Activated CD4-positive, alpha-beta T cell treated with anti-CD3 and anti-CD28 coated beads, Interleukin-2, Interleukin-4, amounts not matched to agents 100 ng/mL and 50 ng/mL, durations not matched to agents 16 hours and 8 hours (primary cell): ENCODE data around the gene SLX4.
A peak's percentile ranks its signal among the peaks of the same experiment; 100 is the strongest.
"Not testable (repeated sequence)": the region's sequence is repeated elsewhere in the genome, so short reads cannot be mapped to it uniquely, and the experiment has no call there.

ENCODE experiments used
- DNase-seq: peaks from one replicate; pipeline ENCODE4 v3.0.0-alpha.2; 2020; ENCODE audit warnings: low spot score

The SLX4 gene

DNA sequence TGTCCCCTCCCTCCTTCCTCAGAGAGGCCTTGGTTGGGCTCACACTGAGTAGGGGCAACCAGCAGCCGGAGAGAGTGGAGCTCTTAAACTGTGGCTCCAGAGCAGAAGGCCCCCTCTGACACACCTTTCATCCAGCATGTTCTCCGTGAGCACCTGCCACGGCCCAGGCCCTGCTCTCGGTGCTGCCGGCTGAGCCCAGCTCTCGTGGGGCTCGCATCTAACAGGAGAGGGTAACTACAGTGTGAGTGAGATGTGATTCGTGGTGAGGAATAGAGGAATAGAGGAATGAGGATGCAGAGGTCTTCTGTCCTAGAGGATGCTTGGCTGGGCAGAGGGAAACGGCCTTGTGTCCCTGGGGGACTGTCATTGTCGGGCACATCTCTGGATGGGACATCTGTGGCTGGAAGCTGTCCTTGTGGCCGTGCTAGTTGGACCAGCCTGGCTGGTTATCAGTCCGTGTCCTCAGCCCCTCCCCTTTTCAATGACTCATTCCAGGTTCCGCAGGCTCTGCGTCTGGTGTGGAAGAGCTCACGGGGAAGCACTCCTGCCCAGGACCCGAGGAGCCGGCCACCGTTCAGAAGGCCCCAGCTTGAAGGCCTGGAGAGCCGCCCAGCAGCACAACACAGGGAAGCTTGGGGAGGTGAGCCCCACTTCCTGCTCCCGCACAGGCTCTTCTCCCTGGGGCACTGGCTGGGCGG, 31.1 kb upstream of the SLX4 start:
- DNase-seq: no peak

DNA sequence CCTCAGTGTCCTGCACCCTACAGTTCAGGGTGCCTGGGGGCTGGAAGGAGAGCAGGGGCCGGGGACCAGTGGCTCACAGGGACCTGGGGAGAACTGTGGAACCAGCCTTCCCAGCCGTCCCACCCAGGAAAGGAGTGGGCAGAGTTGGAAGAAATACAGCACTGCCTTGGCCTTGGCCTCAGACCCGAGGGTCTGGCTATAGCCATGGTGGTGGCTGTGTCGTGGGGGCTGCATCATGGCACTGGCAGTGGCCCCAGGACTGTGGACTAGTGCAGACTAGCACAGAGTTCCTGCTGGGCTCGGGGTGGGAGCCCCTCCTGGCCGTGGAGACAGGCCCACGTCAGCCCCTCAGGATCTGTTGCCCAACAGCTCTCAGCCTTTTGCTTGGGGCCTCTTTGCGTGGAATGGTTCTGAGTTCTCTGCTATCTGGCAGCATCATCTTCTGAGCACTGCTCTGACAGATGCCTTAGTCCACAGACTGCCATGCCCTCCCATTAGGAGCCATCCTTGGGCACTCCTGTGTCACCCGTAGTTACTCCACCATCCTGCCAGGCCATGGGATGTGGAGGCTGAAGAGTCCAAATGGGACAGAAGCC, 30.5 kb upstream of the SLX4 start:
- DNase-seq: no peak

DNA sequence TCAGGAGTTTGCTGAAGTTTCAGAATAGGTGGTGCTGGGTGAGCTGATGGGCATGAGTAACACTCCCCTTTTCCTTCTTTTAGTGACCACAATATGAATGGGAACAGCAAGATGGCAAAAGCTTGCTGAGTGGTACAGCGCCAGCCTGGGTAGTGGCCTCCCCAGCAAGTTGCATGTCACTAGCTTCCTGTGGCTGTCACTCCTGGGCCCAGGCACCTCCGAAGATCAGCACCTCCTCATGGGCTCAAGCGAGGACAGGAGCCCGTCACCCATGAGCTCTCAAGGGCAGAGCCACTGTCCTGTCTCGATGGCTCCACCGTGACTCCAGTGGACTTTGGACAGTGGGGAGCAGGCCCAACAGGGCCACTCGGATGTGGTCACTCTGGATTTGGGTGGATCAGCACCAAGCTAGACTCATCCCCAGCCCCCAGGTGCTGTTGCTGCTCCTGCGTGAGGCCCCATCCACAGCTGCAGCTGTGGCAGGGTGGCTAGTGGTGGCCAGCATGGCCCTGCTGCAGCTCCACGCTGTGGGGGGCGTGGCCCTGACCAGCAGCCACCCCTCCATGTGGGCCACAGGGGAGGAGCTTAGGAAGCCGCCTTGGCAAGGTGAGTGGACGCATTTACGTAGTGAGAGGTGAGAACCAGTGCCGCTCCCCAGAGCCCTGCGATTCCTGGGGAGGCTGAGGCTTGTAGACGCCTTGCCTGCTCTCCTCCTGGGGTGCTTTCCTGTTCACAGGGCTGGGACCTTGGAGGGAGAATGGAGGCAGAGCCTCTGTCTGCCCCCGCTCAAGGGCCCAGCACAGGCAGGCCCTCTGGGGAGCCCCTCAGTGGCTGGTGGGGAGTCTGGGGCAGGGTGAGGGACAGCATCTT, 29.5 kb upstream of the SLX4 start:
- DNase-seq: no peak

DNA sequence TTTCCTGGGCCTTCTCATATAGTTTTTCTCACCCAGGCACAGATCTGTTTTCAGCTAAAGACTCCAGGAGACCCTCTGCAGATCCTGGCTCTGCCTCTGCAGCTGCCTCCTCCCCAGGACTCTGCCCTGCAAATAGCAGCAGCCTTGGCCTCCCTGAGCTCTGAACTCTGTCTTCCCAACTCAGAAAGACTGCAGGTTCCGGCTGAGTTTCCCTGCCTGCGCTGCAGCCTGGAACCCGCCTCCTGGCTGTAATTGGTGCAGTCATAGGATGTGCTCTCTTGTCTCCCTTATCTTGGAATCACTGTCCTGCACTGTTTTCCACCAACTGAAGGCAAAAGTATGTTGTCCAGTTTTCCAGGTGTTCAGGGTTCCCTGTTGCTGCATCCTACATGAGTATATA, 28.8 kb upstream of the SLX4 start:
- DNase-seq: no peak

DNA sequence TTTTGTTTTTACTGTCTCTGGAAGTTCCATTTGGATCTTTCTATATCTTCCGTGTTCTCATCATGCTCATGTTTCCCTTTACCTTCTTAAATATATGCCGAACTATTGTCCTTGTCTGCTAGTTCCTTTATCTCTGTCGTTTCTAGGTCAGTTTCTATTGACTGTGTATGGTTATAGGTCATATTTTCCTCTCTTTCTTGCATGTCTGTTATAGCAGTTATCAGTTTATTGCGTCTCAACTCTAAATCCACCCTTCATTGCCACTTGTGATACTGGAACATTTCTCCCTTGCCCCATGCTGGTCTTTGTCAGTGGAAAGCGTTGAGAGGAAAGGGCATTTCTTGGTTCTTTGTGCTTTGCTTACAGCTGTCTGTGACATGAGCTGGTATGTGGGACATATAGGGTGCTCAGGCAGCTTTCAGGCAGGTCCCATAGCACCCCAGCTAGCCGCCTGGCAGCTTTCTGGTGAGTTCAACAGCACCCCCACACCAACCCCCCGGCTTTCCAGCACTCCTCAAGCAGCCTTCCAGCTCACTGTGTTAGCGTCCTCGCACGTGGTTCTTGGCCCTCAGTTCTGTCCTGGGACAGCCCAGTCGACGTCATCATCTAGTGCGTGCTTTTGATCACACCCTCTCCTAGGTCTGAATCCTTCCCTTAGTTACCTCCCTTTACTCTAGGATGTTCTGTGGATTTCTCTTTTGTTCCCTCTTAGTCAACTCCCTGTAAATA, 27.7 kb upstream of the SLX4 start:
- no peak for DNase-seq

DNA sequence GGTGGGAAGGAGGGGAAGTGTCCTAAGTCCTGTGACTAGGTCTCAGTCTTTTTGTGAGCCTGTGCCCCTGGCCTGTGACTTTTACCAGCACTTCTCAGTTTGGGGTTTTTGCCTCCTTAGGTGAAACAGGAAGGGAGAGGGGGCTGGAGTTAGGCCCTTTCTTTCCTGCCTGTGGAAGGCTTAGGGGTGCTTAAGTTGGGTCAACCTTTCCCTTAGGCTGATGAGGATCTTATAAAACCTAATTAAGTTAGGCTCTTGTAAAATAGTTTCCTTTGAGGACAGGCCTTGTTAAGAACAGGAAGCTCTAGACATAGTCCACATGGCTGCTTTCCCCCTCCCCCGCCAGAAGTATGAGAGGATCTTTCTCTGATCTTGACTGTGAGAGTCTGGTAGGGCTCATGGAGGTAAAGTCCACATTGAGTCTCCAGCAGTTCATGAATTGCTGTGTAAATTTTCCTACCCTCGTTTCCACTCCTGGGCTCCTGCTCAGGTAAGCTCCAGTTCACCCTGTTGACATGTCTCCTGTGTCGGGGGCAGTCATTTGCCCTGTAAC, 26.0 kb upstream of the SLX4 start:
- DNase-seq: no peak

DNA sequence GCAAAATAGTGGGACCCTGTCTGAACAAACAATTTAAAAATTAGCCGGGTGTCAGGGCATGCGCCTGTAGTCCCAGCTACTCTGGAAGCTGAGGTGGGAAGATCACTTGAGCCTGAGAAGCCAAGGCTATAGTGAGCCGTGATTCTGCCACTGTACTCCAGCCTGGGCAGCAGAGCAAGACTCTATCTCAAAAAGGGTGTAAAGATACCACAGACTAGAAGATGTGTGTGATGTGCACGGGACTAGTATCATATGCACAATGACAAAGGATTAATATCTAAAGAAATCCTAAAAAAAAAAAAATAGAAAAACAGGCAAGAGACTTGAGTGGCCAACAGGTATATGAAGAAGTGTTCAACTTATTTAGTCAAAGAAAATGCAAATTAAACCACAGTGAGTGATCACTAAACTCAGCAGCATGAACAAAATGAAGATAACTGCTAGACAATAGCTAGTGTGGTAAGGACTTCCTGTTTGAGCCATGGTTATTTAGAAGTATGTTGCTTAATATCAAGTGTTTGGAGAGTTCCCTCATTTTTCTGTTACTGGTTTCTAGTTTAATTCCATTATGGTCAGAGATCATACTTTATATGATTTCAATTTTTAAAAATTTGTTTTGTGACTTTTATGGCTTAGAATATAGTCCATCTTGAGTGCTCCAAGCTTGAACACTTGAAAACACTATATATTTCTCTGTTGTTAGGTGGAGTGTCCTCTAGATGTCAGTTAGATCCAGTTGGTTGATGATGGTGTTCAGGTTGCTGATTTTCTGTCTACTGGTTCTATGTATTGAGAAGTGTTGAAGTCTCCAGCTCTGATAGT, 14.7 kb upstream of the SLX4 start:
- DNase-seq: peak; percentile 62

DNA sequence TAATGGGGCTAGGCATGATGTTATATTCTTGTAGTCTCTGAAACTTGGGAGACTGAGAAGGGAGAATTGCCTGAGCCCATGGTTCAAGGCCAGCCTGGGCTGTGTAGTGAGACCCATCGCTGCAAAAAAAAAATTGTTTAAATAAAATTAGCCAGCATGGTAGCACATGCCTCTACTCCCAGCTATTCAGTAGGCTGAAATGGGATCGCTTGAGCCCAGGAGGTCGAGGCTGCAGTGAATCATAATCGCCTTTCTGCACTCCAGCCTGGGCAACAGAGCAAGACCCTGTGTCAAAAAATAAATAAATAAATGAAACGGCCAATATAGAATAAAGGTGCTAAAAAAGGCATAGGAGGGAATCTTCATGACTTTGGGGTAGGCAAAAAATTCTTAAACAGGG, 13.9 kb upstream of the SLX4 start:
- no peak for DNase-seq

DNA sequence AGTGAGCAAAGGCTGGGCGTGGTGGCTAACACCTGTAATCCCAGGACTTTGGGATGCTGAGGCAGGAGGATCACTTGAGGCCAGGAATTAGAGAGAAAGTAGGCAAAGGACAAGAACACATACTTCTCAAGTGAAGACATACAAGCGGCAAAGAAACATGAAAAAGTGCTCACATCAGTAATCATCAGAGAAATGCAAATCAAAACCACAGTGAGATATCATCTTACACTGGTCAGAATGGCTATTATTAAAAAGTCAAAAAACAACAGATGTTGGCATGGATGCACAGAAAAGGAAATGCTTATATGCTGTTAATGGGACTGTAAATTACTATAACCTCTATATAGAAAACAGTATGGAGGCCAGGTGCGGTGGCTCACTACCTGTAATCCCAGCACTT, 12.2 kb upstream of the SLX4 start:
- no peak for DNase-seq

DNA sequence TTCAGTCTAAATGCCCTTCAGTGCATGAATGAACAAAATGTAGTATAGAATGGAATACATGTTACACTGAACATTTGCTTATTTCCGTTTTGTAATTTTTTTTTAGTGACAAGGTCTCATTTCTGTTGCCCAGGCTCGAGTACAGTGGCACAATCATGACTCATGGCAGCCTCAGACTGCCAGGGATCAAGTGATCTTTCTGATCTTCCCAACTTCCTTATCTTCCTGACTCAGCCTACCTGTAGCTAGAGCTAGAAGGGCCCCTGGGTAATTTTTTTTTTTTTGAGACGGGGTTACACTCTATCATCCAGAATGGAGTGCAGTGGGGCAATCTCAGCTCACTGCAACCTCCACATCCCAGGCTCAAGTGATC, 7.3 kb upstream of the SLX4 start:
- DNase-seq: no peak

DNA sequence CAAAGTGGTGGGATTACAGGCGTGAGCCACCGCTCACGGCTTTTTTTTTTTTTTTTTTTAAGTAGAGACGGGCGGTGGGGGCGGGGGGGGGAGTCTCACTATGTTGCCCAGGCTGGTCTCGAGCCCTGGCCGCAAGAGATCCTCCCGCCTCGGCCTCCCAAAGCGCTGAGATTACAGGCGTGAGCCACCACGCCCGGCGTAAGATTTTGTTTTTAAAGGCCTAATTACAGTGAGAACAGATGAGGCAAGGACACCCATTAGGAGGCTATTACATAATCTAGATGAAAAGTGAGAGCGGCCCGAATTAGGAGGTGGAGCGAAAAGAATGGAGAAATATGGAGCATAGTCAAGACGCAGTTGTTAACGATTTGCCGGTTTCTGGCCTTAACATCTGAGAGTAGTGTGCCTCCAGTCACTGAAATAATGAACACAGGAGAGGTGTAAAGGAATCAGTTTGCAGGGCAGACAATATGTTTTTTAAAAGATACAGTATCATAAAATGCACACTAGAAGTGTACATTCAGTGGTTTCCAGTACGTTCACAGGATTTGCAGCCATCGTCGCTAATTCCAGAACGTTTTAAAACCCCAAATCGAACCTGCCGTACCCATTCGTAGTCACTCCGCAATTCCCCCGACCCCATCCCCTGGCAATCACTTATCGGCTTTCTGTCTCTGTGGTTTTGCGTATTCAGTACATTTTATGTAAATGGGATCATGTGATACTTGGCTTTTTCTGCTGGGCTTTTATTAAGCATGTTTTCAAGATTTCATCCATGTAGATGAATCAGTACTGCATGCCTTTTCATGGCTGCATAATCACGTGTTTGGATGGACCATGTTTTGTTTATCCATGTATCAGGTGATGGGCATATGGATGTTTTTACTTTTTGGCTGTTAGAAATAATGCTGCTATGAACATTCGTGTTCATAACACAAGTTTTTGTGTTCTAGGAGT, 1.4 kb upstream of the SLX4 start:
- DNase-seq: no peak

DNA sequence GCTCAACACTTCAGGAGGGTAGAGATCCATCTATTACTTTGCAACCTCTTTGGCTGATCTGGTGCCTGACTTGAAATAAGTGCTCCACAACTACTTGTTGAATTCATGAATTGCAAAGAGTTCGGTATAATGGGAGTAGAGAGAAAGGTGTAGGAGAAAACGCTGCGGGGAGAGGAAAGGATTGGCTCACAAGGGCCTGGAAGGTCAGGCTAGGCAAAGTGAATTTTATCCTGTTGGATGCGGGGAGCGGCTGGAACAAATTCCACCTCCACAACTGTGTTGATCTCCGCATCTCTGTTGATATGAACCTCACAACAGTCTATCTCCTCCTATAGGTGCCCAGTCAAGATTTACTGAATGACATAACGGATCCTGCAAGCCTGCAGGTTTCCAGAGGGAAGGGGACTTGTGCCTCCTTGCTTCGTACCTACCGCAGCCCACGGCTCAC, 684 bp downstream of the SLX4 start:
- peak; percentile 5 for DNase-seq

DNA sequence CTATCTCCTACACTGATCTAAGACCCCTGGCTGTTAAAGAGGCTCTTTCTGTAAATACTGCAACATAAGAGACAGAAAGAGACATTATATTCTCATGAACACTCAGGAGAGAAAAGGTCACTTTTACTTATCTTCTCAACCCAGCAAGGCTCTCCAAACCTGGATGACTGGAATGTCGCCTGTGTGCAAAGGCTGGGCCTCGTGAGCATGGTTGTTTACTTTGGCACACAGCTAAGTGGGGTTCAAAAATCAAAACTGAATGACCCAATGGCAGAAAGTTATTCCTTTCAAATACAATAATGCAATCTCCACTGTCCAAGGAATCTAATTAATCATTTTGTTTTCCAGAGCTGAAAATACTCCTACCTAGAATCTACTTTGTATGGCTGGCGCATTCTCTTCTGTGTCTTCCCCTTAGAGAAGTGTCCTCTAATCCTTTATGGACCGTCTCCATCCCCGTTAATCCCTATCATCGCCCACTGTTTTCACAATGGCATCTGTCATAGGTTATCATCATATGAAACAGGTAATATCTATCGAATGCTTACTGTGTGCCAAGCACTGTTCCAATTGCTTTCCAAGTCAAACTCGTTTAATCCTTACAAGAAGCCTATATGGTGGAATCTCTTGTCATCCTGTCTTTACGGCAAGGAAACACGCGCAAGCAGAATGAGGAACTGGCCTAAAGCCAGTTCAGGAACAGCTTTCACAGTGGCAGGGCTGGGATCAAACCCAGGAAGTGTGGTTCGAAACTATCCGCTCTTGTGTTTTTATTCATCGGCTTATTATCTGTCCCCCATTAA, 1.3 kb downstream of the SLX4 start:
- no peak for DNase-seq

DNA sequence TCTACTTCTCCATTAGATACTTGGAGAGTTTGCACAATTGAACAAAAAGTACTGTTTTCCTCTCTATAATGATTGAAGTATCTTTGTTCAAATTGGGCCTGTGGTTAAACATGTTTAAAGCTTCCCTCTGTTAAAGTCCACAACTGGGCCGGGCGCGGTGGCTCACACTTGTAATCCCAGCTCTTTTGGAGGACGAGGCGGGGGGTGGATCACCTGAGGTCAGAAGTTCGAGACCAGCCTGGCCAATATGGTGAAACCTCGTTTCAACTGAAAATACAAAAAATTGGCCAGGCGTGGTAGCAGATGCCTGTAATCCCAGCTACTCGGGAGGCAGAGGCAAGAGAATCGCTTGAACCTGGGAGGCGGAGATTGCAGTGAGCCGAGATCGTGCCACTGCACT, 2.4 kb downstream of the SLX4 start:
- DNase-seq: not testable (repeated sequence)

DNA sequence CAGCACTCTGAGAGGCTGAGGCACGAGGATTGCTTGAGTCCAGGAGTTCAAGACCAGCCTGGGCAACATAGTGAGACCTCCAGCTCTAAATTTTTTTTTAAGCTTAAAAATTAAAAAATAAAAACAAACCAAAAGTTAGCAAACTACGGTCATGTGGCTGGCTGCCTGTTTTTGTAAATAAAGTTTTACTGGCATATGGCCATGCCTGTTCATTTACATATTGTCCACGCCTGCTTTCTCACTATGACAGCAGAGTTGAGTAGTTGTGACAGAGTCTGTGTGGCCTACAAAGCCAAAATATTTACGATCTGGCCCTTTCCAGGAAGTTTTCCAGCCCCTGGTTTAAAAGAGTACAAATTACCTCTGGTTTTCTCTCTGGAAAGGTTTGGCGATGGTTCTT, 3.3 kb downstream of the SLX4 start:
- DNase-seq: no peak

DNA sequence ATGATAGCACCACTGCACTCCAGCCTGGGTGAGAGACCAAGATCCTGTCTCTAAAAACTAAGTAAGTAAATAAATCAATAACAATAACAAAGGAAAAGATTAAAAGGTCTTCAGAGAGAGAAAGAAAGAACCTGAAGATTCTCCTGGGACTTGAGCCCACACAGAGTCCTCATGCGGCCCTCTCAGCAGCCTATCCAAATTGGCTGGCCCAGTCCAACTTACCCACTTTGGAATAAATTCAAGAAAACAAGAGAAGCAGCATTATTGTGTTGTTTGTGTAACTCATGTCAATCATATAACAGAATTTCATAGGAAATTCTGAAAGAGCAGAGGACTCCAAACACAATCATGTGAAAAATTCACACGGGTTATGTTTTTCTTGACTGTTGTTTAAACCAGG, 3.8 kb downstream of the SLX4 start:
- no peak for DNase-seq

DNA sequence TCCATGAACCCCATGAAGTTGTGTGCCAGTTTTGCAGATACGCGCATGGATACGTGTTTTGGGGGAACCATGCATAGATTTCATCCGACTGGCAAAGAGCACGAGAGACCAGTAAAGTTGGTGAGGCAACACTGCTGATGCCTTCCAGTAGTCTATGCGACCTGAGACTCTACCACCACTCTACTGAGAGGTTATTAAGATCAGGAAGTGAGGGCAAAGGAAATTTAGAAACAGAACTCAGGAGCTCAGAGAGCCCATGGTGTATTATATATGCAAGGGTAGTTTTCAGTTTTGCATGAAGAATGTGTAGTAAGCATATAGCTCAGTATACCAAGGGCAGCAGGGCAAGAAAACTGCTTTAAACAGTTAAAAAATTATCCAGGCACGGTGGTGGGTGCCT, 4.2 kb downstream of the SLX4 start:
- no peak for DNase-seq

DNA sequence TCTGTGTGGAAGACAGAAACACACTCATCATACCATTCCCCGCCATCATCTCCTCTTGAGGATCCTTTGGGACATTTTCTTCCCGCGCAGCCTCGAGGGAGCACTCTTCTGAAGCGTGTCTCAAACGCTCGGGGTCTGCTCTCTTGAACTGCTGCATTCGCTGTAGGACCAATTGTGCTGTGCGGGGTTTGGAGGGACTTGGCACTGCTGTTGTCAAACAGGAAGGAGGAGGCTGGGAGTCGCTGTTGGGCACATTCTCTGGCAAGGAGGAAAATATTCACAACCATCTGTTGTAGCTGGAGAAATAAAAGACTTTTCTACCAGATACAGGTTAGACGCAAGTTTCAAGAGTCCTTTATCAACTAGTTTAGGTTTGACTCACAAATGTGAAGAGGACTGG, 5.0 kb downstream of the SLX4 start:
- no peak for DNase-seq

DNA sequence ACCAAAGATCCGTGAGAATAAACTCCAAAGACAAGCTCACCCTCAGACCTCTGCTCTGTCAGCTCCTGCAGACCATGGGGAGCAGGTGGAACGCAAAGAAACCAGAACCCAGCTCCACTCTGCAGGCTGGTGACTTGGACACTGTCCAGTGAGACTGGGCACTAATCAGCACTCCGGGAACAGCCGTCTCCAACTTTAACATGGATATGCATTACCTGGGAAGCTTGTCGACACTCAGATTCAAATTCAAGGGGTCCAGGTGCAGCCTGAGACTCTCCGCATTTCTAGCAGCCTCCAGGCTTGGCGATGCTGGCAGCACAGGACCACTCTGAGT, 9.1 kb downstream of the SLX4 start:
- DNase-seq: no peak
